HS-27A (cell line): ENCODE measurements around the gene BGN.

ENCODE experiments used
- DNase-seq: peaks from one replicate; pipeline ENCODE4 v3.0.0-alpha.2; 2012; ENCODE audit warnings: low read depth, missing footprints

The BGN gene

DNA sequence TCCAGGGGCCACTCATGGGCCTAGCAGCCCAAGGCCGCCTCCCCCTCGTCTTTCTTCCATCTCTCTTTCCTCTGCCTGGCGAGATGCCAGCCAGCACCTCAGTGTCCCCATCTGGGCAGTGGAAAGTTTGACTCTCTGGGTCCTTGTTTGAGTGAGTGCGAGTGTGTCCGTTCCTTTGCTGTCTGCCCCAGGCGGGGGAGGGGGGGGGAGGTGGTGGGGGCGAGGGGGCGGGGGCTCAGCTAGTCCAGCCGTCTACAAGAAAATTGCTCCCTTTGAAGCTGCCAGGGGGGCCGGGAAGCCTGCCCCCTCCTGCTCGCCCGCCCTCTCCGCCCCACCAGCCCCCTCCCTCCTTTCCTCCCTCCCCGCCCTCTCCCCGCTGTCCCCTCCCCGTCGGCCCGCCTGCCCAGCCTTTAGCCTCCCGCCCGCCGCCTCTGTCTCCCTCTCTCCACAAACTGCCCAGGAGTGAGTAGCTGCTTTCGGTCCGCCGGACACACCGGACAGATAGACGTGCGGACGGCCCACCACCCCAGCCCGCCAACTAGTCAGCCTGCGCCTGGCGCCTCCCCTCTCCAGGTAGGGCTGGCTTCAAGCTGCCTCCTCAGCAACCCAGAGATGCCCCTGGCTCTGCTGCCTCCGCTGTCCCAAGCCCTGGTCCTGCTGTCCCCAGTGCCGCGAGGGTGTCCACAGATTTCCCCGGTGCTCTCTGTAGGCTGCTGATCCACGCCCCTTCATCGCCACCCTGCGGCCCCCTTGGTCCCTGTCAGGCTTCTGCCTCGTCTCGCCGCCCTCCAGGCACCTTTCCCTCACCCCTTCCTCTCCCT lies at the start of gene BGN:
BGN (plus strand) TSS at position 440 of the 821 bp plus-strand sequence. CDS start 9,652 bp downstream, outside the sequence.
- no peak for DNase-seq

DNA sequence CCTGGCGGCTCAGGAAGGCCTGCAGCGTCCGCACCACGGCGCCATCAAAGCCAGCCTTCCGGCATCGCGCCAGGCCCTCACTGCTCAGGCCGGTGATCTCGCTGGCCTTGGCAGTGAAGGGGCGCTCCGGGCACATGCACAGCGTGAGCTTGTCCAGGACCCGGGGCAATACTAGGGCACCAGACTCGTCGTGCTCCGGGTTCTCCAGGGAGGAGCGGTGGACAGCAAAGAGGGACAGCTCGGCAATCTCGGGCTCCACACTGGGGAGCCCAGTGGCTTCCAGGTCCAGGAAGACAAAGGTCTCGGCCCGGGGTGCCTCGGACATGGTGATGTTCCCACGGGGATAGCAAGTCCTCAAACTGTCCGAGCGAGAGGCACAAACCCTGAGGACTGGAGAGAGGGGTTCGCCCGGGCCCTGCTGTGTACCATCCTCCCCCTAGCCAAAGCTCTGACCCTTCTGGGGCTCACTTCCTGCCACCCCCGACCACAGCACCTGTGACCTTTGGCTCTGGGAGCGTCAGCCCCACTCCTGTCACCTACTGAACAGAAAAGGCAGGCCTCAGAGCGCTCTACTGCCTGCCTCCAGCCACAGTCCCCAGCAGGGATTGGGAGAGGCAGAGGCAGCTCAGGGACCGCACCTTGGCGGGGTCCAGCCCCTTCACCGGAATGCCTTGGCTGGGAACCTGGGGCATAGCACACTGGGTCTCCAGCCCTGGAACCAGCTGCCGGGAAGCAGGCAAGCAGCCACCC lies 49.5 kb upstream of the BGN start:
- no peak for DNase-seq

DNA sequence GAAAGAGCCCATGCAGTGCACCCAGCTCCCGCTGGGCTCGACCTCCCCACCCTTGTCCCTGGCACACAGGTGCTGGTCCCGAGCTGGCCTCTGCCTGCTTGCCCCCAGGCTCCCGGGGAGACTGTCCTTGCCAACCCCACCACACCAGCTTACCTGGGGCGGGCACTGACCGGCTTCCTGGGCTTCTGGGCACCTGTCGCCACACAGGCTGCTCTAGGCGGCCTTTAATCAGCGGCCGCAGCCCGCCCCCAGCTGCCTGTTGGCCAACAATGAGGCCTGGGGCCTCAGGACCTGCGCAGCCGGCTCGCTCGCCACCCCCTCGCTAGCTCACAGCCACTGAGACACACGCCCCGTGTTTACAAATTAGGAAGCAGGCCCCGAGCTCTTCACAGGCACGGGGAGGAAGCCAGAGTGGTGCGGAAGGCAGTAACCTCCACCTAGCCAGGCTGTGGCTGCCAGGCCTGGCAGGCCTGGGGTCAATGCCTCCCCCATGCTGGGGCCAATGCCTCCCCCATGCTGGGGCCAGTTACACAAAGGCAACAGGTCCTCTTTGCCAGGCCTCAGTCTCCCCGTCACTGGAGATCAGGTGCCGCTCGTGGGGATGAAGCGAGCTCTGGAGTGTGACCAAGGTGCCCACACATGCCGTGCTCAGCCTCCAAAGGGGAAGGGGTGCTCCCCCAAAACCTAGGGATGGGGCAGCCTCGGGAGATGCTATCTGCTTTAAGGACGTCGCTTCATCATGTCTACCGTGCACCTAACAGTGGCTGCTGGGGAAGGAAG lies 48.7 kb upstream of the BGN start, which contains the start of gene TREX2:
TREX2 (minus strand) TSS at position 201 of the 780 bp plus-strand sequence. CDS start 626 bp downstream, outside the sequence.
- no peak for DNase-seq

DNA sequence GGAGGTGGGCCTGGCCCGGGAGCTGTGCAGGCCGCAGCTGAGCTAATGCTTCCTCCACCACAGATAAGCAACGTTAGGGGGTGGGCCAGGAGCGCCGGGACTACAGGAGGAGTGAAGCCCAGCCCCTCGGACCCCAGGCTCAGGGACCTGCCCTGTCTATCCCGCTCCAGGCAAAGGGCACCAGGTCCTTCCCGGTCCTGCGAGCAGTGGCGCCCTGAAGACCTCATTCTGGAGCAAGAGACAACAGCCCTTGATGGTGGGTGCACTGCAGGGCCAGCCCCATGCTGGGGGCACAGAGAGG lies 48.2 kb upstream of the BGN start:
- no peak for DNase-seq

DNA sequence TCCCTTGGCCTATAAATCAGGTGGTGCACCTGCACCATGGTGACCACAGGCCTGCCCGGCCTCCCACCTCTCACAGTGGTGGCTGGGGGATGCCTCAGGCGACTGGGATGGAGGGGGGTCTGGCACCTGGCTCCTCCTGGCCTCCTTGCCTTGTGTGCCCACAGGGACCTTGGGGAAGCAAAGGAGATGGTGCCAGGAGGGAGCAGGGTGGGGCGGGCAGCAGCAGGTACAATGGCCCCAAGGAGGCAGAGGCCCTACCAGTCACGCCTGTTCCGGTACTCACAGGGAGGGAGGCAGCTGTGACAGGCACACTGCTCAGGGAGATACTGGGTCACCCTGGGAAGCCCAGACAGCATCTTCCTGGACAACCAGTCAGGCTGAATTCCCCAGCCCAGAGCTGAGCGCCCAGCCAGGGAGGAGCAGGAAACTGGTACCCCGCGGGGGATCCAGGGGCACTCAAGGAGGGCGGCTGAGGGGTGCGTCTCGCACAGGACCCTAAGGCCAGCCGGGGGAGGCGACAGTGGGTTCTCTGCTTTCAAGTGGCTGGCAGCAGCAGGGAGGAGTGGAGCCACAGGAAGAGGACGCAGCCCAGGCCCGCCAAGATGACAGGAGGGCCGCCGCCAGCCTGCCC lies 47.7 kb upstream of the BGN start:
- no peak for DNase-seq

DNA sequence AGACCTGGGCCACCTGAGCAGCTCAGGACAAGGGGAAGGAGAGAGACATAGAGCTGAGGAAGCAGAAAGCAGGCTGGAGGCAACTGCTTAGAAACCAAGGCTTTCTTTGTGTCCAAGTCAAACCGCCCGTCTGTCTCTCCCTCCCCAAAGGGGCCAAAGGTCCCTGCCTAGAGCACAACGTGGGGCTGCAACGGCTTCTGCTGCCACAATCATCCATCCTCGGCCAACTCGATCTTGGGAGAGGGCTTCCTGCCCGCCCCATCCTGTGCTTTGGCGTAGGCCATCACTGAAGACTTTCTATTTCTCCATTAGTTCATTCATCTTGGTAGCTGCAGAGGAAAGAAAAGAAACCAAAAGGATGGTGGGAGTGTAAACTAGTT lies 47.2 kb upstream of the BGN start:
- DNase-seq = no peak

DNA sequence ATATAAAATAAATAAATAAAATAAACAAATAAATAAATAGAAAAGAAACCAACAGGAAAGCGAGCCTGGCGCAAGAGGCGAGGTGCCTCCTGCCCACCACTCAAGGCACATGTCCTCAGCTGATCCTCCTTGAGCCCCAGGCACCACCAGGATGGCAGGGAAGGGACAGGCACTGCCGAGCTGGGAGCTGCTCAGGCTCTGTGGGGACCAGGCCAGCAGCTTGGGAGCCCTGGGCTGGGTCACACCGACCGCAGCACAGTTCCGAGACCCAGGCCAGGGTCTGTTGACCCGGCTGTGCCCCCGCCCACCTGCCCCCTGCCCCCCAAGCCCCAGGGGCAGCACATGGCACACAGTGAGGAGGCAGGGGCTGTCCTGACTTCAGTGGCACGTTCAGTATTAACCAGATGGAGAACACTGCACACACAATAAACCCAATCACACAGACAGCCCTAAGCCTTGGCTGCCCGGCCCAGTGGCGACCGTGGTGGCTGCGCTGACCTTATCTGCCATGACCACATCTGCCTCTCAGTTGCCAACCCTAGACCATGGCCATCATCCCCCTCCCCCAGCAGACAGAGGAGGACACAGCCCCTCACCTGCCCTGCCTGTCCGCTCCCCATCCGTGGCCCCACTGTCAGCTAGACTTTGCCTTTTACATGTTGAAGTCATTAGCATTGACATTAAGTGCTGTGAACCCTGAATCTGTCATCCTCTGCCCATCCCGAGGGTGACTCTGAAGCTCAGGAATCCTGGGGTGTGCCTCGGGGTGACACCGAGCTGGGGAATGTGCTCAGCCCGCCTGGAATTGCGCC lies 46.0 kb upstream of the BGN start:
- DNase-seq = no peak

DNA sequence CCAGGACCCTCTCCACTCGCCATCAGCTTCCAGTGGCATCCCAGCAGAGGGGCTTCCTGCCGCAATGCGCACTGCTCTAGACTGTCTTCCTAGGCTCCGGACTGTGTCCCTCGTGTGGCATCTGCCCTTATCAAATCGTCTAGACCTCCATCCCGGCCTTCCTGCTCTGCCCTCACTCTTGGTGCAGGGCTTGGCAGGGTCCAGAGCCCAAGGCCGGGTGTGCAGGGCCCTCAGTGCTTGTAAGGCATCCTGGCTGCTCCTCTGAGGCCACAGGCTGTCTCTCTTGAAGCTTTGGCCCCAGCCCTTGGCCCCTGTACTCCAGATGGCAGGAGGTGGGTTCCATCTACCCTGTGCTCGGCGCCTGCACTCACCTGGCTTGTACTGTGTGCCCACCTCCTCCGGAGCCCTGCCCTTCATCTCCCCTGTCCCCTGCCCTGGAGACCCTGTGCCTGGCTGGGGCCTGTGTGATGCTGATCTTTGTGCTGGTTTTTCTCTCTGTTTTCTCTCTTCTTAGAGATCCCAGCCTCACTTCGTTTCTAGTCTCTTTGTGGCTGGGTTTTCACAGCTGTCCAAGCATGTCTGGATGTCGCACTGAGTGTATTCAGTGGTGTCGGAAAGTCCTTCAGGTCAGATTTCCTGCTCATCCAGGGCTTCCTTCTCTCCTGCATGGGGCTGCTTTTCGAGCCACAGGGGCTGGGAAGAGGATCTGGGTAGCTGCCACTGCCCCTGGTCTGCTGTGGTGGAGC lies 45.2 kb upstream of the BGN start:
- no peak for DNase-seq

DNA sequence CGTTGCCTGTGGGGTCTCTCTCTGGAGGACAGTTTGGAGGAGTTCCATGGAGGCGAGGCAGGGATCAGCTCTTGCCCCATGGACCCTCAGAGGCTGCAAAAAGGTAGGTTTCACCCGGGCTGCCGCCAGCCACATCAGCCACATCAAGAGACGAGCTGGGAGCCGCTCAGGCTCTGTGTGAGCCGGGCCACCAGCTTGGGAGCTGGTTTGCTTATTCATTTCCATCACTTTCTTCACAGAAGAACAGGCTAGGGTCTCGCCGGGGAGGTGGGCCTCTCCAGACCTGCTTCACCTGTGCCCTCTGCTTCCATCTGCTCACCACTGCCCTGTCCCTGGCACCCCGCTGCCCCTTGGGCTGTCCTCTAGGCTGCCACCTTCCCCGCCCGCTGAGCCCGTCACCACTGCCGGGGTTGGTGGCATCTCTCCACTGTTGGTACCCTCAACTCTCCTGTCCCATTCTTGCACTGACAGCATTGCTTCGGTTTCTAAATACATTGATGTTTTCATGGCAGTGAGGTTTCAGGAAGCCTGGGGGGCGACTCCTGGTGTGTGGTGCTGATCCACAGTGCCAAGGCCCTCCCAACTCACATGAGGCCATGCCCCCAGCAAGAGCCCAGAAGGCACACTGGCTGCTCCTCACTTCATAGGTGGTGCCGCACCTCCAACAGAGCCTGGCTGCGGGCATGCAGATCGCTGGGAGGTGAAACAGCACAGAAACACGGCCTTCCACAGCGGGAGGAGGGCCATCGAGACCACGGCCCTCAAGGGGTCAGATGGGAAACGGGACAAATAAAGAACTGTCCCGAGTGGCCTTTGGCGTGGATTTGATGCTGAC lies 44.4 kb upstream of the BGN start:
- no peak for DNase-seq

DNA sequence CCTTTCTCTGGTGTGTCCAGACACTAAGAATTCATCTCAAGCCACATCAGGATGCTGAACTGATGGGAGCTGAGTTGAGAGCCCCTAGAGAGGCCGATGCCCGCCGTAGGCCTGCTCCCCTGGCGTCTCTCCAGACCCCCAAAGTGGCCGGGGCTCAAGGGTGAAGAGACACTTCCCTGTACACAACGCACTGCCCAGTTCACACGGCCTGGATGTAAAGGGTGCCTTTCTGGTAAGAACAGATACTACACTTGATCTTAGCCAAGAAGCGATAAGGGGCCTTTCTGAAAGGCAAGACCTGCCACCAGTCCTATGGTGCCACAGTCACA lies 43.9 kb upstream of the BGN start:
- no peak for DNase-seq

DNA sequence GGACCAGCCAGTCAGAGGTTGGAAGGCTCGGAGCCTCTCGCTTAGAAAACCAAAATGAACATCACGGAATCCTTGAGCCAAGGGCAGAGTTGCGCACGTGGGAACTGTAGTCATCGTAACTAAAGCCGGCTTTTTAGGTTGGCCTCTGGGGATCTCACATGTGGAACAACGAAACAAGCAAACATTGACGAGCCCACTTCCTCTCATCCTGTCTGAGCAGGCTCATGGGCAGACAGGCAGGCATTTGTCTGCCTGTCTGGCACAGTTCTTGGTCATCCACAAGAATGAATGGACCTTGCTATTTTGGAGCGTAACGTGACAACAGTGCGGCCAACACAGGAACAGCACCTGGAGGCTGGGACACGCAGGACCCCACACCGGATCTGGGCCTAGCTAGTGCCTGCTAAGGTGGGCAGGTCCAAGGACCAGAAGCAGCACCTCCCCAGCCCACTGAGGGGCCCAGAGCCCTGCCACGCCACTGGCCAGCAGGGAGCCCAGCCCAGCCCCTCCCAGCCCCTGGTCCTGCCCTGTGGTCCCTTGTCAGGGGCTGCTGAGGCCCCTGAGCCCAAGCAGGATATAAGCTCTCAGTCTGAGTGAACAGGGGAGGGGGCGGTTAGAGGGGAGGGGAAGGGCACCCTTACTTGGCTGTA lies 39.8 kb upstream of the BGN start:
- DNase-seq = no peak

DNA sequence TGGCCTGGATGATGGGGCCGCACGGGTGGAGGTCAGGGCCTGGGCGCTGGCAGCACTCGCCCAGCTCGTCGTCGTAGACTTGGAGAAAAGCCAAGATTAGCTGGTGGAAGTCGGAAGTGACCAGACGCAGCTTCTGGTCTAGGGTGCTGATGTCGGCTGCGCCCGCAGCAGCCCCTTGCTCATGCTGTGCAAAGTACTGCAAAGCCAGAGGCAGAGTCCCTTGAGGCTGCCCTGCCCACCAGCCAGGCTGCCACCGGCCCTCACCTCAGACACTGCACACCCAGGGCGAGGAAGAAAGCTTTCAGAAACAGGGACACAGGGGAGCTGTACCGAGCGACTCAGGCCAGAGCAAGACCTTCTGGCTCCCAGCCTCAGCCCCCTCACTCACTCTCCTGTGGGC lies 39.2 kb upstream of the BGN start:
- DNase-seq = no peak

DNA sequence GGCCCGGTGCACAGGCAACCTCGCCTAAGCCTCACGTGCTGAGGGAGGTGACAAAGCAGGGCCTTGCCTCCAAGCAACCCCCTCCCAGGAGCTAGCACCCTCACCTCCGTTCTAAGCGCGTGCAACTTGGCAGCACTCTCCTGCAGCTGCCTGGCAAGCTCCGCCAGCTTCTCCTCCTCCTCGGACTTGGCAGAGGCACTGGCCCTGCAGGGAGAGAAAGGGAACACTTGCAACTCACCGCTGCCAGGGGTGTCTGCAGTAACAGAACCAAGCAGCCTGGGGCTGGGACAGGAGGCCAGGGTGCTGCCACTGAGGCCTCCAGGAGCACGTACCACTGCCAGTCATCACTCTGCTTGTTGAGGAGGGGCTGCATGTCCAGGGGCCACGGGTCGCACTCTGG lies 38.6 kb upstream of the BGN start:
- no peak for DNase-seq

DNA sequence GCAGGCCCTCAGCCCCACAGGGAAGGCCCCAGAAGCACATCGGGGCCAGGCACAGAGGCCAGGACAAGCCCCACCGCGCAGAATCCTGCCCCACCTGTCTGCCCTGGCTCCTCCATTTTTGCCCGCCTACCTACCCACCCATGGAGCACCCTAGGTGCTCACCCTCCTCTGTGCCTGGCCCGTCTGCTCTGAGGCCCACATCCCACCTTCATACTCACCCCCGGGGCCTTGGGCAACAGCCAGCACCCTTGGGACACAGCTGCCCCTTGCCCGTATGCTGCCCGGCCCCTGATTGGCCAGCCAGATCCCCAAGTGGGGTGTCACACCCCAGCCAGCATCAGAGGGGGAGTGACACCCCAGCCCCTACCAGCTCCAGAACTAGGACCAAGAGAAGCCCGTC lies 38.1 kb upstream of the BGN start:
- no peak for DNase-seq

DNA sequence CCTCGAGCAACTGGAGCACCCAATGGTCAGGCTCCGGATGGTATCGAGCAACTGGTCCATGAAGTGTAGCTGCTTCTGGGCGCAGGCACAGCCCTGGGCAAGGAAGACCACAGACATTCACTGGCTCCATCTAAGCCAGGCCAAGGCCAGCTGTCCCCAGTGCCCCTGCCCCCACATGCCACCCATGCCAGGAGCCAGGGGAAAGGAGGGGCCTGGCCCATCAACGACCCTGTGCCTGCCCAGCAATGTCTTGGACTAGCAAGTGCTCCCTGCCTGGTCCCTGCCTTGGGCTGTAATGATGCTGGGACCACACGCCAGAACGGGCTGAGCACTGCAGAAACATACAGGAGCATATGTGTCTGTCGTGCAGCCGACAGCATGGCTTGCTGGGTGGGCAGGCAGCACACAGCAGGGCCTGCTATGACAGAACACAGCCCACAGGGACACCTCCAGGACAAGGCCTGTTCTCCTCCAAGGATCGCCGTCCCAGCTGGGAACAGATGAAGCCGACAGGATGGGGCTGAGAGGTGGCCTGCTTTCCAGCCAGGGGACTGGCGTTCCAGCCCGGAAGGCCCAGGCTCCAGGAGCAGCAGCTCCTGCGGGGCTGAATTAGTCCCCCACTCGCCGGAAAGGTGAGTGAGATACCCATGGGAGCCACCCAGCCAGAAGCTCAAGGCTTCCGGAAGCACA lies 37.5 kb upstream of the BGN start:
- DNase-seq = no peak

DNA sequence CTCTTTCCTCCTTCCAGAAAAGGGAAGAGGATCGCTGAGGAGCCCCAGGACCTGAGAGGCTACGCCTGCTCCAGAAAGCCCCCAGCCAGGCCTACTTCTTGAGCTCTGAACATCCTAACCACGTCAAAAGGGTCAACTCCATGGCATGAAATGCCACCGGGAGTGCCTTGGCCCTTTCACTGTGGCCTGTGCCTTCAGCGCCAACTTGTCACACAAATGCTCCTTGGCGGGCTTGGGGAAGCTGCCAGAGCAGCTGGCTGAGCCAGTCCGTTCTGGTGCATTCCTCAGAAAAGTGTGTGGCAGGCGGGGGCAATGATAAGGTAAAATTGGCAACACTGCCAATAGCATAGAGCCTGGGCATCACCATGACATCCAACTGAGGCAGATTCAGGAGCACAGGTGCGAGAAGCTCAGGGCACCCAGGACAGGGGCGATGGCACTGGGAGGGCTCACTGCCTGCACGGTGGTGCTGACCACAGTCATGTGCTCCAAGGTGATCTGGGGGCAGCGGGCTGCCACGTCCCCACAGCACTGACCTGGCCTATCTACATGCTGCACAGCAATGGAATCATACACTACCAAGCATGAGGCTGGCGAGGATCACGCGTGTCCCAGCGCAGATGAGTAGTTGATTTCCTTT lies 36.8 kb upstream of the BGN start:
- no peak for DNase-seq

DNA sequence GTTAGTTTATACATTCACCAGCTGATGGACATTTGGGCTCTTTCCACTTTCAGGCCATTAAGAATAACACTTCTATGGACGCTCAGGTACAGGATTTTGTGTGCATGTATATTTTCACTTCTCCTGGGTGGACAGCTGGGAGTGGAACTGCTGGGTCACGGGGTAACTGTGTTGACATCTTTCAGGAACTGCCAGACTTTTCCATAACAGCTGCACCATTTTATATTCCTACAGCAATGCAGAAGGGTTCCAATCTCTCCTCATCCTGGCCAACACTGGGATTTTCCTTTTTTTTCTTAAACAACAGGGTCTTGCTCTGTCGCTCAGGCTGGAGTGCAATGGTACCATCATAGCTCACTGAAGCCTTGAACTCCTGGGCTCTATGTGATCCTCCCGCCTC lies 36.3 kb upstream of the BGN start:
- no peak for DNase-seq

DNA sequence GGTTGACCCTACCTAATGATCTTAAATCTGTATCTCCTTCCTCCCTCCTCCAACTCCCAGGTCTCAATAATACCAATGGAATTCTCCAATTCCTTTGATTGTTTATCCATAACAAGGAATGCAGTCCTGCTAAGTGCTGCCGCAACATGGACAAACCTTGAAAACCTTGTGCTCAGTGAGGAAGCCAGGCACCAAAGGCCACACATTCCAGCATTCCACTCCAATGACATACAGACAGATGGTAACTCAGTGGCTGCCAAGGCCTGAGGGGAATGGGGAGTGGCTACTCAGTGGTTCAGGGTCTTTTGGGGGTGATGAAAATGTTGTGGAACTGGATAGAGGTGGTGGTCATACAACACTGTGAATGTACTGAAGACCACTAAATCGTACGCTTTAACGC lies 34.8 kb upstream of the BGN start:
- DNase-seq = peak; percentile 41
